Gastroesophageal sphincter (tissue), 3 donors: Measurements from ENCODE around the gene GNAQ.

Source experiments
- CTCF ChIP-seq, 4 experiments: fragments of 200-600 bp in 2 of 4; fragments of 450-650 bp in 2 of 4; sonication (generic) in 1 of 4; IDR thresholded peaks; one replicate each; pipeline ENCODE4 v1.5.1; 2017 to 2019; ENCODE audit warnings: antibody characterized with exemption in 4 of 4, mild to moderate bottlenecking in 2 of 4, moderate library complexity in 2 of 4
- EP300 ChIP-seq: sonication (generic); formaldehyde crosslinking; IDR thresholded peaks from one replicate; pipeline ENCODE4 v1.6.1; 2017; ENCODE audit warnings: antibody characterized with exemption, mild to moderate bottlenecking

- no peak for TF ChIP-seq CTCF (IDR thresholded peaks at IDR 0.05)
- TF ChIP-seq EP300, result no peak
These were observed 281.3 kb downstream of the GNAQ start for GRCh38 chr9:77750284-77750683.
